ENCODE measurements around the gene COX7A2.

COX7A2 gene

GRCh38 chr6:75196081-75196687 is 47.4 kb downstream of the COX7A2 start:
- DNase-seq = no peak

- DNase-seq = no peak
These were observed 55.2 kb downstream of the COX7A2 start for GRCh38 chr6:75188221-75188925.

All from bone marrow (tissue), 2 donors.